Transverse colon (tissue), 4 donors: ENCODE data around the gene ORMDL2. TPM values are rescaled to one million over a fixed set of nuclear protein-coding genes. Genes with fewer than 3 reads are reported as not detected.

Experiments used
- DNase-seq: peaks from one replicate; pipeline ENCODE4 v3.0.0-alpha.2; 2019
- H3K27ac ChIP-seq, 4 donors: fragments of 200-600 bp; sonication (generic); 2 replicates each; pipeline ENCODE4 v1.5.1; 2016 to 2018; ENCODE audit warnings: inconsistent platforms in 4 of 4
- H3K27me3 ChIP-seq: fragments of 200-600 bp; sonication (generic); 2 replicates; pipeline ENCODE4 v1.5.1; 2017; ENCODE audit warnings: inconsistent platforms
- H3K36me3 ChIP-seq, 4 donors: fragments of 200-600 bp; sonication (generic); 2 replicates each; pipeline ENCODE4 v1.5.1; 2017 to 2019; ENCODE audit warnings: inconsistent platforms in 4 of 4
- H3K4me1 ChIP-seq, 4 donors: fragments of 200-600 bp; sonication (generic); 2 replicates each; pipeline ENCODE4 v1.5.1; 2017 to 2020; ENCODE audit warnings: inconsistent platforms in 4 of 4
- H3K4me3 ChIP-seq, 4 donors: fragments of 200-600 bp; sonication (generic); 1 replicate in 1 of 4; 2 replicates in 3 of 4; pipeline versions ENCODE4 v1.5.1 to v1.6.1; 2017 to 2019; ENCODE audit warnings: inconsistent platforms in 4 of 4
- H3K9me3 ChIP-seq, 2 donors: fragments of 200-600 bp; sonication (generic); 2 replicates each; pipeline ENCODE4 v1.5.1; 2017 to 2019; ENCODE audit warnings: inconsistent platforms in 2 of 2
- CTCF ChIP-seq, 5 experiments: fragments of 200-600 bp in 3 of 5; fragments of 450-650 bp in 2 of 5; sonication (generic) in 3 of 5; IDR thresholded peaks; 1 replicate in 2 of 5; 2 replicates in 3 of 5; pipeline ENCODE4 v1.5.1; 2016 to 2017; ENCODE audit warnings: antibody characterized with exemption in 5 of 5, inconsistent platforms in 3 of 5, mild to moderate bottlenecking in 2 of 5, moderate library complexity in 1 of 5
- EP300 ChIP-seq: sonication (generic); formaldehyde crosslinking; IDR thresholded peaks from one replicate; pipeline ENCODE4 v1.6.1; 2017; ENCODE audit warnings: antibody characterized with exemption, low read depth
- POLR2A ChIP-seq: fragments of 450-650 bp; IDR thresholded peaks from one replicate; pipeline ENCODE4 v1.6.1; 2016; ENCODE audit warnings: antibody characterized with exemption, mild to moderate bottlenecking, moderate library complexity
- POLR2AphosphoS5 ChIP-seq, 3 donors: sonication (generic); formaldehyde crosslinking; IDR thresholded peaks; one replicate each; pipeline ENCODE4 v1.6.1; 2016; ENCODE audit warnings: antibody characterized with exemption in 3 of 3
- WGBS, 2 donors: methylation state at CpG; one replicate each; pipeline ENCODE4 v1.1.5; 2018; ENCODE audit warnings: low coverage in 1 of 2; 5-methylcytosine and 5-hydroxymethylcytosine counted together
- in situ Hi-C, 4 donors: fragments of 200-750 bp; cut with MboI; loops; one replicate each; pipeline versions ENCODE4 v1.15.0 to v1.15.1; 2017; ENCODE audit warnings: low sequenced_read_pairs in 3 of 4, low pct_ligation_motif_present in 1 of 4, low pct_unique_long_range_greater_than_20kb in 1 of 4
- intact Hi-C: fragments of 100-400 bp; cut with DNase I; formaldehyde crosslinking; loops from one replicate; pipeline ENCODE4 v1.15.1; 2023; ENCODE audit warnings: low total_unique reads
- total RNA-seq, 4 donors: library from RNA; depleted of rRNA; stranded (reverse); fragments of >200 nt; gene quantifications; one replicate each; pipeline ENCODE4 v1.1.0, GENCODE V29; 2016

ORMDL2 gene
- total RNA-seq, result 10 to 100 TPM in 2 of 4 donors, 1 to 10 TPM in 2; 3.7 to 40.3 (median 21.7) TPM

GRCh38 chr12:55817345-55818139 lies at the start of gene ORMDL2, which contains the start of gene SARNP:
TSS of gene ORMDL2 (plus strand) at chr12:55818041. CDS start at chr12:55819000, 959 bp downstream.
TSS of gene SARNP (minus strand) at chr12:55817724. CDS start at chr12:55817701, 23 bp downstream.
- intact Hi-C loops, result no loop called here
- in situ Hi-C loops, result loop anchor here (10.0 to 25.0 kb wide), 4 partner anchors 83 to 127 kb away; partner anchors contain the start of genes DGKA (in 2 of the 4) and PYM1 (in 1 of the 4)
- WGBS, 2 donors, result 0 to 1% methylated on average over 13 to 38 of the region's 38 CpGs
- Histone ChIP-seq H3K4me3 (peak within 1 kb of the TSS; percentile 74 to 87 (median 86)), H3K4me1 (peaks cover 19 to 50% (median 29%) of the 10 kb centered on the region in 4 donors), H3K36me3 (peaks cover 0 to 34% (median 13%) of the 10 kb centered on the region in 4 donors), H3K9me3 (no peaks in the 10 kb centered on the region), H3K27me3 (no peaks in the 10 kb centered on the region), H3K27ac (peak within 1 kb of the TSS; percentile 91 to 97 (median 93))
- TF ChIP-seq POLR2AphosphoS5 (IDR thresholded peaks at IDR 0.05) (peak; percentile 77 to 88 (median 88)), EP300 (no peak), POLR2A (peak; percentile 87)
- peak; percentile 98 for DNase-seq

GRCh38 chr12:55771736-55772135 lies 46.1 kb upstream of the ORMDL2 start:
- Histone ChIP-seq H3K27ac (no peak overlapping the region), H3K4me3 (no peak overlapping the region), H3K27me3 (no peaks in the 10 kb centered on the region), H3K36me3 (peaks cover 0 to 4% (median 0%) of the 10 kb centered on the region in 4 donors), H3K4me1 (no peaks in the 10 kb centered on the region), H3K9me3 (no peaks in the 10 kb centered on the region)
- intact Hi-C loops (no loop called here), in situ Hi-C loops (no loop called here)
- WGBS, 2 donors, result 68 to 80% methylated on average over 2 to 6 of the region's 6 CpGs
- DNase-seq, result no peak
- TF ChIP-seq POLR2AphosphoS5 (IDR thresholded peaks at IDR 0.05) (no peak), EP300 (no peak), CTCF (IDR thresholded peaks at IDR 0.05) (no peak), POLR2A (no peak)

GRCh38 chr12:55777856-55778255 lies 40.0 kb upstream of the ORMDL2 start:
- Histone ChIP-seq H3K9me3 (no peaks in the 10 kb centered on the region), H3K36me3 (peaks cover 0 to 35% (median 16%) of the 10 kb centered on the region in 4 donors), H3K4me1 (no peaks in the 10 kb centered on the region), H3K4me3 (no peak overlapping the region), H3K27ac (no peak overlapping the region), H3K27me3 (no peaks in the 10 kb centered on the region)
- WGBS, 2 donors, result 97 to 100% methylated on average over 3 of the region's 3 CpGs
- in situ Hi-C loops (no loop called here), intact Hi-C loops (no loop called here)
- no peak for DNase-seq
- TF ChIP-seq POLR2A, result no peak
- TF ChIP-seq CTCF (IDR thresholded peaks at IDR 0.05), result no peak
- TF ChIP-seq POLR2AphosphoS5 (IDR thresholded peaks at IDR 0.05), result no peak
- no peak for TF ChIP-seq EP300

- no peak for DNase-seq
- in situ Hi-C loops (no loop called here), intact Hi-C loops (no loop called here)
- Histone ChIP-seq H3K27ac (no peak overlapping the region), H3K36me3 (peaks cover 0 to 60% (median 25%) of the 10 kb centered on the region in 4 donors), H3K27me3 (no peaks in the 10 kb centered on the region), H3K4me3 (no peak overlapping the region), H3K9me3 (no peaks in the 10 kb centered on the region), H3K4me1 (no peaks in the 10 kb centered on the region)
- 62 to 88% methylated on average over 2 of the region's 2 CpGs for WGBS, 2 donors
- TF ChIP-seq POLR2AphosphoS5 (IDR thresholded peaks at IDR 0.05) (no peak), CTCF (IDR thresholded peaks at IDR 0.05) (no peak), EP300 (no peak), POLR2A (no peak)
These were observed 37.2 kb upstream of the ORMDL2 start for GRCh38 chr12:55780685-55781084.
